Measurements from ENCODE around the gene DLGAP3.
"Not testable (repeated sequence)": the region's sequence is repeated elsewhere in the genome, so short reads cannot be mapped to it uniquely, and the experiment has no call there.

Gene DLGAP3

GRCh38 chr1:34825455-34826091 lies 103.9 kb downstream of the DLGAP3 start:
- Histone ChIP-seq H3K27ac (ENCODE audit: low read length) (no peak overlapping the region), H3K4me1 (ENCODE audit: insufficient read depth, low read length) (no peaks in the 10 kb centered on the region), H3K4me3 (ENCODE audit: low read depth in 1 of 2, low read length in 2 of 2) (no peak overlapping the region), H3K9me3 (ENCODE audit: insufficient read depth, low read length, severe bottlenecking) (no peaks in the 10 kb centered on the region), H3K27me3 (ENCODE audit: insufficient read depth, low read length, poor library complexity) (no peaks in the 10 kb centered on the region), H3K36me3 (ENCODE audit: insufficient read depth, low read length) (no peaks in the 10 kb centered on the region), H4K20me1 (ENCODE audit: insufficient read depth, low read length) (0 out of 2 replicates have a peak, but pooled peaks cover 3% of the 10 kb centered on the region), H2AFZ (ENCODE audit: low read depth, low read length) (no peak overlapping the region), H3K9ac (ENCODE audit: low read depth, low read length) (no peak overlapping the region), H3K4me2 (ENCODE audit: insufficient read depth, low read length) (no peak overlapping the region), H3K79me2 (ENCODE audit: insufficient read depth, low read length) (no peaks in the 10 kb centered on the region)
- no peak for ATAC-seq (ENCODE audit: insufficient read depth, low read depth)
- no peak for DNase-seq
- TF ChIP-seq EZH2 (IDR thresholded peaks at IDR 0.05; ENCODE audit: borderline replicate concordance, low read depth, low read length, severe bottlenecking): no peak
- no peak for TF ChIP-seq CTCF (IDR thresholded peaks at IDR 0.05; ENCODE audit: borderline replicate concordance, extremely low read depth, low read length, poor library complexity, severe bottlenecking)

GRCh38 chr1:34824817-34825454 lies 104.5 kb downstream of the DLGAP3 start:
- ATAC-seq (ENCODE audit: insufficient read depth, low read depth): no peak
- Histone ChIP-seq H4K20me1 (ENCODE audit: insufficient read depth, low read length) (0 out of 2 replicates have a peak, but pooled peaks cover 3% of the 10 kb centered on the region), H3K4me1 (ENCODE audit: insufficient read depth, low read length) (no peaks in the 10 kb centered on the region), H3K79me2 (ENCODE audit: insufficient read depth, low read length) (no peaks in the 10 kb centered on the region), H3K27me3 (ENCODE audit: insufficient read depth, low read length, poor library complexity) (no peaks in the 10 kb centered on the region), H3K9me3 (ENCODE audit: insufficient read depth, low read length, severe bottlenecking) (no peaks in the 10 kb centered on the region), H3K4me3 (ENCODE audit: low read depth in 1 of 2, low read length in 2 of 2) (no peak overlapping the region), H3K9ac (ENCODE audit: low read depth, low read length) (no peak overlapping the region), H3K27ac (ENCODE audit: low read length) (no peak overlapping the region), H3K4me2 (ENCODE audit: insufficient read depth, low read length) (no peak overlapping the region), H3K36me3 (ENCODE audit: insufficient read depth, low read length) (no peaks in the 10 kb centered on the region), H2AFZ (ENCODE audit: low read depth, low read length) (no peak overlapping the region)
- no peak for TF ChIP-seq CTCF (IDR thresholded peaks at IDR 0.05; ENCODE audit: borderline replicate concordance, extremely low read depth, low read length, poor library complexity, severe bottlenecking)
- TF ChIP-seq EZH2 (IDR thresholded peaks at IDR 0.05; ENCODE audit: borderline replicate concordance, low read depth, low read length, severe bottlenecking): no peak
- no peak for DNase-seq

GRCh38 chr1:34822202-34822601 lies 107.2 kb downstream of the DLGAP3 start:
- Histone ChIP-seq H3K9ac (ENCODE audit: low read depth, low read length) (no peak overlapping the region), H3K4me3 (ENCODE audit: low read depth in 1 of 2, low read length in 2 of 2) (no peak overlapping the region), H3K27ac (ENCODE audit: low read length) (no peak overlapping the region), H3K4me2 (ENCODE audit: insufficient read depth, low read length) (no peak overlapping the region), H3K79me2 (ENCODE audit: insufficient read depth, low read length) (no peaks in the 10 kb centered on the region), H3K27me3 (ENCODE audit: insufficient read depth, low read length, poor library complexity) (no peaks in the 10 kb centered on the region), H2AFZ (ENCODE audit: low read depth, low read length) (no peak overlapping the region), H4K20me1 (ENCODE audit: insufficient read depth, low read length) (no peaks in the 10 kb centered on the region), H3K4me1 (ENCODE audit: insufficient read depth, low read length) (no peaks in the 10 kb centered on the region), H3K9me3 (ENCODE audit: insufficient read depth, low read length, severe bottlenecking) (no peaks in the 10 kb centered on the region), H3K36me3 (ENCODE audit: insufficient read depth, low read length) (no peaks in the 10 kb centered on the region)
- DNase-seq: no peak
- no peak for TF ChIP-seq EZH2 (IDR thresholded peaks at IDR 0.05; ENCODE audit: borderline replicate concordance, low read depth, low read length, severe bottlenecking)
- no peak for TF ChIP-seq CTCF (IDR thresholded peaks at IDR 0.05; ENCODE audit: borderline replicate concordance, extremely low read depth, low read length, poor library complexity, severe bottlenecking)
- ATAC-seq (ENCODE audit: insufficient read depth, low read depth): no peak

- not testable (repeated sequence) for H3K4me3 ChIP-seq (ENCODE audit: low read depth in 1 of 2, low read length in 2 of 2); H3K9me3 ChIP-seq (ENCODE audit: insufficient read depth, low read length, severe bottlenecking); H3K79me2 ChIP-seq (ENCODE audit: insufficient read depth, low read length); H3K4me2 ChIP-seq (ENCODE audit: insufficient read depth, low read length); H3K27me3 ChIP-seq (ENCODE audit: insufficient read depth, low read length, poor library complexity); H3K9ac ChIP-seq (ENCODE audit: low read depth, low read length); H3K27ac ChIP-seq (ENCODE audit: low read length); H2AFZ ChIP-seq (ENCODE audit: low read depth, low read length); H3K4me1 ChIP-seq (ENCODE audit: insufficient read depth, low read length); DNase-seq; H3K36me3 ChIP-seq (ENCODE audit: insufficient read depth, low read length); H4K20me1 ChIP-seq (ENCODE audit: insufficient read depth, low read length); ATAC-seq (ENCODE audit: insufficient read depth, low read depth)
Observed at GRCh38 chr1:34818862-34819261, 110.6 kb downstream of the DLGAP3 start.
